G401.6 (cell line): ENCODE data around the gene SPEM2.

ENCODE experiments used
- FAIRE-seq: peaks from 2 replicates; lab custom pipeline; 2012; peaks lifted over from hg19 to GRCh38; lab: Jason Lieb, UNC

The SPEM2 gene

GRCh38 chr17:7421186-7421585 is 4.2 kb upstream of the SPEM2 start:
- FAIRE-seq, result no peak

DNA sequence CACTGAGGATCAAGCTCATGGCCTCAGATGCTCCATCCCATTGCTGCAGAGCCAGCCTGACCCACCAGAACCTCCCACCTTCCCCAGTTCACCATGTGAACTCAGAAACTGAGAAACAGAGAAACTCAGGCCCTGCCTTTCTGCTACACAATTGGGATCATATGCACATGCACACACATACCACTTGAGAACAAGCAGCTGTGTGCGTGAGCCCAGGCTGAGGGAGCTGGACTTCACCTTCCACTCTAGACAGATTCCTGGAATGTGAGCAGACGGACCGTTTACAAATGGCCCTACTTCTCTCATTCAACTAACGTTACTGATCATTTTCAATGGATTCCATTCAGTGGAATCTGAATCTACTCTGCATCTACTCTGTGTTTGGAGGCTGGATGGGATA is 1.7 kb upstream of the SPEM2 start:
- FAIRE-seq, result no peak

- no peak for FAIRE-seq
Observed at GRCh38 chr17:7425756-7426155, 340 bp downstream of the SPEM2 start.

- FAIRE-seq, result no peak
Observed at GRCh38 chr17:7426203-7426863, 917 bp downstream of the SPEM2 start.

- no peak for FAIRE-seq
Observed at GRCh38 chr17:7426896-7427489, 1.6 kb downstream of the SPEM2 start.

GRCh38 chr17:7427549-7427948 is 2.1 kb downstream of the SPEM2 start:
- FAIRE-seq, result no peak

GRCh38 chr17:7428557-7428956 is 3.1 kb downstream of the SPEM2 start, which contains the start of gene SPEM3:
TSS of gene SPEM3 (plus strand) at chr17:7428857. CDS start at chr17:7428903, 46 bp downstream.
- FAIRE-seq, result no peak

DNA sequence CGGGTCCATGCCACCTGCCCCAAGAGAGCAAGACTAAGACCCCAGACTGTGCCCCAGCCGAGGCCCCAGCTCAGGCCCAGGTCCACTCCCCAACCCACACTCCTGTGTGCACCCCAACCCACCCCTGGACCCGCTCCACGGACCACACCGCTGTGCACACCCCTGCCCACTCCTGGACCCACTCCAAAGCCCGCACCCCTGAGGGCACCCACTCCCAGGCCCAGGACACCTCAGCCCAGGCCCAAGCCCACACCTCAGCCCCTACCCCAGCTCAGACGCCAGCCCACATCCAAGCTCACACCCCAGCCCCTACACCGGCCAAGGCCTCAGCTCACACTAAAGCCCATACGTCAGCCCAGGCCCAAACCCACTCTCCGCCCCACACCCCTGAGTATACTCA is 4.3 kb downstream of the SPEM2 start:
- no peak for FAIRE-seq

DNA sequence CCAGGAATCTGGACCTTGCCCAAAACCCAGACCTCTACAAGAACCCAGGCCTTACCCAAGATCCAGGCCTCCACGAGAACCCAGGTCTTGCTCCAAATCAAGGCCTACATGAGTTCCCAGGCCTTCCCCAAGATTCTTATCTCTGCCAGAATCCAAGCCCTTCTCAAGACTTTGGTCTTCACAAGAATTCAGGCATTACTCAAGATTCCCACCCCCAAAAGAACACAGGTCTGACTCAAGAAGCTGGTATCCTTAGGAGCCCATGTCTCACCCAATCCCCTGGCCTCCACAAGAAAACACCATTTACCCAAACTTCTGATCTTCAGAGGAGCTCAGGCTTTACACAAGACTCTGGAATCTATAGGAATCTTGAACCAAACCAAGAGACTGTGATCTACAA is 5.8 kb downstream of the SPEM2 start:
- FAIRE-seq, result no peak

DNA sequence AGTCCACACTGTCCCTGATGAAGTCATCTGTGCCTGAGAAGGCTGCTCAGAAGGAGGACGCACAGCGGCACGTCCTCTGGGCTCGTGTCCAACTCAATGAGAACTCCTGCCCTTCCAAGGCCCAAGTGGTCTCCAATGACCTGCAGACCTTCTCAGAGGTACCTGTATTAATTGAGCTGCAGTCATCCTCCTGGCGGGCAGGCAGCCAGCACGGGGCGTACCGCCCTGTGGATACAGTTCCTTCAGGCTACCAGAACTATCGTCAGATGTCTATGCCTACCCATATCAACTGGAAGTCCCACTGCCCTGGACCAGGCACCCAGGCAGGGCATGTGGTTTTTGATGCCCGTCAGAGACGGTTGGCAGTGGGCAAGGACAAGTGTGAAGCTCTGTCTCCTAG is 6.9 kb downstream of the SPEM2 start:
- no peak for FAIRE-seq

GRCh38 chr17:7435676-7436555 is 10.5 kb downstream of the SPEM2 start:
- FAIRE-seq, result no peak

DNA sequence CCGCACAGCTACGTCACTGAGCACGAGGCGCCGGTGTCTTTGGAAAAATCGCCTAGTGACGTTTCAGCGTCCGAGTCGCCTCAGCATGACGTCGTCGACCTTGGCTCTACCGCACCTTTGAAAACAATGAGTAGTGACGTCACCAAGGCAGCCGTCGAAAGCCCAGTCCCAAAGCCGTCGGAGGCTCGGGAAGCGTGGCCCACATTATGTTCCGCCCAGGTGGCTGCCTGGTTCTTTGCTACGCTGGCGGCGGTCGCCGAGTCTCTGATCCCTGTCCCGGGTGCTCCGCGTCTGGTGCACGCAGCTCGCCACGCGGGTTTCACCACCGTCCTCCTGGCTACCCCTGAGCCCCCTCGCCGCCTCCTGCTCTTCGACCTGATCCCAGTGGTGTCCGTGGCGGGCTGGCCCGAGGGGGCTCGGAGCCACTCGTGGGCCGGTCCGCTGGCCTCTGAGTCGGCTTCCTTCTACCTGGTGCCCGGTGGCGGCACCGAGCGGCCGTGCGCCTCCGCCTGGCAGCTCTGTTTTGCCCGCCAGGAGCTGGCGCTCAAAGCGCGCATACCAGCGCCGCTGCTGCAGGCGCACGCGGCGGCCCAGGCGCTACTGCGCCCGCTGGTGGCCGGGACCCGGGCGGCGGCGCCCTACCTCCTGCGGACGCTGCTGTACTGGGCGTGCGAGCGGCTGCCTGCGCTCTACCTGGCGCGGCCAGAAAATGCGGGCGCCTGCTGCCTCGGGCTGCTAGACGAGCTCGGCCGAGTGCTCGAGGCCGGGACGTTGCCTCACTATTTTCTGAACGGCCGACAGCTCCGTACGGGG is 11.3 kb downstream of the SPEM2 start:
- no peak for FAIRE-seq

GRCh38 chr17:7437369-7437863 is 12.0 kb downstream of the SPEM2 start:
- FAIRE-seq, result no peak

DNA sequence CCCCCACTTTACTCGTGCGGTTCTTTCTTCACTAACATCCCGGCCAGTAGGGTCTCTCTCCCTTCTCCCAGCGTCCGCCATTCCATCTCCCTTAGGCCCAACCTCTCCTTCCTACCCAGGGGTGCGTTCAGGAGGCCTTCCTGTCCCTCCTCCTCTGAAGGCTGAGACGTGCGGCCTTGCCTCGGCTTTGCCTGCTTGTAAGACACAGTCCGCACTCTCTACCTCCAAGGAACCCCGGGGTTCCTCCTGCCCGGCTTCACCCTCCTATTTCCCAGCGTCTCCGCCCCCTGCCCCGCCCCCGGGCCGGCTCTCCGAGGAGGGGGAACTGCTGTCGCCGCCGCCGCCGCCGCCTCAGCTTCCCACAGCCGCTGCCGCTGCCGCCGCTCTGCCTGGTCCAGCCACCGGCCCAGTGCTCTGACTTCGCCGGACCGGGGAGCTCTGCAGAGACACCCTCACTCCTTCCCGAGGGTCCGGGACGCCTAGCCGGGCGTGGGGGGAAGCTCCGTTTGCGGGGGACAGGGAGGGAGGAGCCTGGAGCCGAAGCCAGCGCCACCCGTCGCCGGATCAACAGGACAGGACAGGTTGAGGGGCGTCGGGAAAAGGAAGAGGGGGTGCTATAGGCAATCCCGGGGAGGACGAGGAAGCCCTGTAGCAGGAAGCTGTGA is 12.7 kb downstream of the SPEM2 start:
- peak; percentile 65 for FAIRE-seq

GRCh38 chr17:7438656-7439460 is 13.4 kb downstream of the SPEM2 start:
- no peak for FAIRE-seq

DNA sequence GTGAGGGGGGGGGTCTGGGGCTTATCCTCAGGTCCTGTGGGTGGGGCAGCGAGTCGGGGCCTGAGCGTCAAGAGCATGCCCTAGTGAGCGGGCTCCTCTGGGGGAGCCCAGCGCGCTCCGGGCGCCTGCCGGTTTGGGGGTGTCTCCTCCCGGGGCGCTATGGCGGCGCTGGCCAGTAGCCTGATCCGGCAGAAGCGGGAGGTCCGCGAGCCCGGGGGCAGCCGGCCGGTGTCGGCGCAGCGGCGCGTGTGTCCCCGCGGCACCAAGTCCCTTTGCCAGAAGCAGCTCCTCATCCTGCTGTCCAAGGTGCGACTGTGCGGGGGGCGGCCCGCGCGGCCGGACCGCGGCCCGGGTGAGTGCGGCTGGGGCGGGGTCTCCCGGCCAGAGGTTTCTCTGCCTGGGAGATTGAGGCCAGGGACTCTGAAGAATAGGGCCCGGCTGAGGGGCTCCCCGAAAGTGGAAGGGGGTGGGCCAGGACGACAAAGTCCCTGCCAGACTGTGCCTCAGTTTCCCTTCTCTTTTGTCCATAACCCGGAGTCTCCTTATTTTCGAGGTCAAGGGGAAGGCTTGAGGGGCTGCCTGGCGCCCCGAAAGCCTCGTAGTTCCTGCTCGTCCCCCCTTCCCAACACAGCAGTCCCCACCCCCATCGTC is 14.2 kb downstream of the SPEM2 start, which contains the start of gene FGF11:
Gene FGF11 (plus strand): TSS at position 51 of the 651 bp plus-strand sequence. CDS start 109 bp downstream, at position 160.
- FAIRE-seq, result no peak

GRCh38 chr17:7440113-7440833 is 14.9 kb downstream of the SPEM2 start:
- FAIRE-seq, result no peak

GRCh38 chr17:7440834-7441195 is 15.4 kb downstream of the SPEM2 start:
- no peak for FAIRE-seq

GRCh38 chr17:7441266-7441665 is 15.8 kb downstream of the SPEM2 start:
- no peak for FAIRE-seq
